Hepatocyte (in vitro differentiated cells): ENCODE measurements around the gene JAKMIP1.

ENCODE experiments used
- EZH2 ChIP-seq: fragments of 200-600 bp; sonication (generic); IDR thresholded peaks from 2 replicates; pipeline ENCODE4 v1.6.1; 2016; ENCODE audit warnings: antibody characterized with exemption, mild to moderate bottlenecking, borderline replicate concordance
- EZH2phosphoT487 ChIP-seq: fragments of 200-600 bp; sonication (generic); IDR thresholded peaks from one replicate; pipeline ENCODE4 v1.6.1; 2018; ENCODE audit warnings: antibody characterized with exemption, mild to moderate bottlenecking, low read depth, moderate library complexity; ENCODE audit not compliant: unreplicated experiment, severe bottlenecking
- TF ChIP-seq, protein P1 (sequence below): fragments of 200-600 bp; sonication (generic); IDR thresholded peaks from 2 replicates; pipeline ENCODE4 v1.5.1; 2016; ENCODE audit warnings: antibody characterized with exemption, mild to moderate bottlenecking; ENCODE audit not compliant: poor library complexity

DNA sequence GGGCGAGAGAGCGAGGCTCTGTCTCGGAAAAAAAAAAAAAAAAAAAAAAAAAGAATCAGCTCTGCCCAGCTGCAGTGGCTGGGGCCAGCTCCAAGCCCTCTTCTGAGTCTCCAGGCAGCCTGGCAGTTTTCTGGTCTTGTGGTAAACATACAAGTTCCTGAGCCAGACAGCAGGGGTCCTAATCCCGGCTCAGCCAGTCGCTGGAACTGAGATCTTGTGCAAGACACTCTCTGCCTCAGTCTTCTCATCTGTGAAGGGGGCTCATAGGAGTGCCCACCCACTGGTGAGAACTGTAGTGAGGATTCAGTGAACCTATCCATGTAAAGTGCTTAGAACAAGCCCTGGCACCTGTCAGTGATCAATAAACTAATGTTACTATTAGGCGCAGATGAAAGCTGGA is 223.9 kb downstream of the JAKMIP1 start:
- TF ChIP-seq, protein P1, sequence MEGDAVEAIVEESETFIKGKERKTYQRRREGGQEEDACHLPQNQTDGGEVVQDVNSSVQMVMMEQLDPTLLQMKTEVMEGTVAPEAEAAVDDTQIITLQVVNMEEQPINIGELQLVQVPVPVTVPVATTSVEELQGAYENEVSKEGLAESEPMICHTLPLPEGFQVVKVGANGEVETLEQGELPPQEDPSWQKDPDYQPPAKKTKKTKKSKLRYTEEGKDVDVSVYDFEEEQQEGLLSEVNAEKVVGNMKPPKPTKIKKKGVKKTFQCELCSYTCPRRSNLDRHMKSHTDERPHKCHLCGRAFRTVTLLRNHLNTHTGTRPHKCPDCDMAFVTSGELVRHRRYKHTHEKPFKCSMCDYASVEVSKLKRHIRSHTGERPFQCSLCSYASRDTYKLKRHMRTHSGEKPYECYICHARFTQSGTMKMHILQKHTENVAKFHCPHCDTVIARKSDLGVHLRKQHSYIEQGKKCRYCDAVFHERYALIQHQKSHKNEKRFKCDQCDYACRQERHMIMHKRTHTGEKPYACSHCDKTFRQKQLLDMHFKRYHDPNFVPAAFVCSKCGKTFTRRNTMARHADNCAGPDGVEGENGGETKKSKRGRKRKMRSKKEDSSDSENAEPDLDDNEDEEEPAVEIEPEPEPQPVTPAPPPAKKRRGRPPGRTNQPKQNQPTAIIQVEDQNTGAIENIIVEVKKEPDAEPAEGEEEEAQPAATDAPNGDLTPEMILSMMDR: no peak
- TF ChIP-seq EZH2: no peak
- TF ChIP-seq EZH2phosphoT487: no peak
